Endothelial cell of umbilical vein (primary cell): ENCODE results near the gene QSOX2. TPM values are rescaled to one million over a fixed set of nuclear protein-coding genes. Genes with fewer than 3 reads are reported as not detected.

ENCODE experiments used
- BruUV-seq: library from RNA; stranded (reverse); fragments of 400-500 nt; replicated peaks from 2 replicates; lab custom pipeline; 2021; lab: Mats Ljungman, UMichigan
- CTCF ChIA-PET: fragments of 300-600, 350-600 bp; sonication (Branson Sonifier 250); formaldehyde crosslinking; loops from one replicate; lab custom pipeline; 2021; ENCODE audit warnings: antibody characterized with exemption, inconsistent platforms; lab: Charles Lee
- POLR2A ChIA-PET: fragments of 300-600, 350-600 bp; sonication (Branson Sonifier 250); formaldehyde crosslinking; loops from one replicate; lab custom pipeline; 2021; ENCODE audit warnings: antibody characterized with exemption, inconsistent platforms; lab: Charles Lee
- DNase-seq: peaks from one replicate; pipeline ENCODE4 v3.0.0-alpha.2; 2011; ENCODE audit warnings: low read depth, low spot score
- FAIRE-seq: peaks from 2 replicates; lab custom pipeline; 2011; peaks lifted over from hg19 to GRCh38; lab: Jason Lieb, UNC
- H2AFZ ChIP-seq: 2 replicates; pipeline ENCODE4 v1.6.0; 2012; ENCODE audit warnings: low read depth, low read length, control low read depth, inconsistent platforms
- H3K27ac ChIP-seq: 2 replicates; pipeline ENCODE4 v1.5.1; 2011; ENCODE audit warnings: low read depth, mild to moderate bottlenecking, control low read depth, low read length, moderate library complexity; ENCODE audit not compliant: insufficient read depth
- H3K27me3 ChIP-seq, 2 experiments: 2 replicates each; pipeline versions ENCODE4 v1.6.0 to v1.6.1; 2011; ENCODE audit warnings: low read length in 2 of 2, mixed read lengths in 1 of 2; ENCODE audit not compliant: control insufficient read depth in 2 of 2, insufficient read depth in 2 of 2
- H3K36me3 ChIP-seq, 2 experiments: 2 replicates in 1 of 2; 3 replicates in 1 of 2; pipeline ENCODE4 v1.5.1; 2011; ENCODE audit warnings: low read length in 2 of 2, mild to moderate bottlenecking in 1 of 2, moderate library complexity in 1 of 2; ENCODE audit not compliant: control insufficient read depth in 2 of 2, insufficient read depth in 2 of 2; ENCODE audit errors: extremely low read depth in 1 of 2
- H3K4me1 ChIP-seq: 3 replicates; pipeline ENCODE4 v1.5.1; 2011; ENCODE audit warnings: mild to moderate bottlenecking, low read length; ENCODE audit not compliant: control insufficient read depth, insufficient read depth; ENCODE audit errors: extremely low read depth
- H3K4me2 ChIP-seq: 2 replicates; pipeline ENCODE4 v1.6.1; 2011; ENCODE audit warnings: low read length, control low read depth, mixed read lengths; ENCODE audit not compliant: insufficient read depth
- H3K4me3 ChIP-seq, 3 experiments: fragments of 200-600 bp in 1 of 3; sonication (generic), shearing (Covaris generic) in 1 of 3; replicated peaks in 1 of 3; 2 replicates each; pipeline ENCODE4 v1.5.1; 2011 to 2016; ENCODE audit warnings: control low read depth in 3 of 3, low read length in 3 of 3, mild to moderate bottlenecking in 2 of 3, inconsistent platforms in 1 of 3, low read depth in 1 of 3, moderate library complexity in 1 of 3; ENCODE audit not compliant: insufficient read depth in 1 of 3
- H3K79me2 ChIP-seq: 2 replicates; pipeline ENCODE4 v1.6.0; 2012; ENCODE audit warnings: low read length, inconsistent platforms; ENCODE audit not compliant: control insufficient read depth, insufficient read depth
- H3K9ac ChIP-seq: replicated peaks from 2 replicates; pipeline ENCODE3; 2011; ENCODE audit warnings: low read length, control low read depth; ENCODE audit not compliant: insufficient read depth; ENCODE audit errors: extremely low read depth
- H3K9me1 ChIP-seq: replicated peaks from 3 replicates; pipeline ENCODE4 v1.6.0; 2011; ENCODE audit warnings: mild to moderate bottlenecking, low read length; ENCODE audit not compliant: control insufficient read depth, insufficient read depth; ENCODE audit errors: extremely low read depth
- H3K9me3 ChIP-seq: replicated peaks from 2 replicates; pipeline ENCODE4 v1.5.1; 2012; ENCODE audit warnings: low read length, inconsistent platforms; ENCODE audit not compliant: control insufficient read depth, insufficient read depth
- H4K20me1 ChIP-seq: replicated peaks from 2 replicates; pipeline ENCODE3; 2011; ENCODE audit warnings: mild to moderate bottlenecking, low read length; ENCODE audit not compliant: control insufficient read depth, insufficient read depth; ENCODE audit errors: extremely low read depth
- CTCF ChIP-seq, 2 donors: IDR thresholded peaks; 1 replicate in 1 of 2; 2 replicates in 1 of 2; pipeline ENCODE4 v1.5.1; 2011; ENCODE audit warnings: low read length in 2 of 2, mild to moderate bottlenecking in 2 of 2, moderate library complexity in 2 of 2, control low read depth in 1 of 2, inconsistent platforms in 1 of 2, low read depth in 1 of 2; ENCODE audit not compliant: insufficient read depth in 1 of 2; ENCODE audit errors: extremely low read depth in 1 of 2
- EZH2 ChIP-seq: IDR thresholded peaks from 2 replicates; pipeline ENCODE4 v1.6.1; 2012; ENCODE audit warnings: borderline replicate concordance, low read depth, mild to moderate bottlenecking, moderate library complexity, low read length, inconsistent platforms; ENCODE audit not compliant: severe bottlenecking
- FOS ChIP-seq: IDR thresholded peaks from 2 replicates; pipeline ENCODE4 v1.6.1; 2011; ENCODE audit warnings: mild to moderate bottlenecking, low read length, moderate library complexity, borderline replicate concordance; ENCODE audit not compliant: insufficient read depth
- GATA2 ChIP-seq: IDR thresholded peaks from 2 replicates; pipeline ENCODE4 v1.7.0; 2011; ENCODE audit warnings: low read depth, mild to moderate bottlenecking, moderate library complexity, mixed read lengths, low read length; ENCODE audit not compliant: insufficient read length, insufficient read depth
- JUN ChIP-seq: IDR thresholded peaks from 2 replicates; pipeline ENCODE4 v1.6.1; 2011; ENCODE audit warnings: borderline replicate concordance, low read depth; ENCODE audit not compliant: insufficient read length, insufficient read depth
- MAX ChIP-seq: IDR thresholded peaks from 2 replicates; pipeline ENCODE4 v1.6.1; 2011; ENCODE audit not compliant: insufficient read depth, insufficient read length
- MYC ChIP-seq: IDR thresholded peaks from one replicate; pipeline ENCODE4 v1.6.1; 2011; ENCODE audit warnings: mild to moderate bottlenecking, low read depth, low read length
- POLR2A ChIP-seq: IDR thresholded peaks from 2 replicates; pipeline ENCODE4 v1.6.1; 2012; ENCODE audit warnings: low read depth, mild to moderate bottlenecking, control low read depth, low read length
- POLR2AphosphoS5 ChIP-seq: IDR thresholded peaks from 2 replicates; pipeline ENCODE4 v1.6.1; 2012; ENCODE audit warnings: low read depth, mild to moderate bottlenecking, control low read depth, low read length, moderate library complexity; ENCODE audit not compliant: insufficient read depth
- dilution Hi-C: fragments of 300-500 bp; cut with MboI; formaldehyde crosslinking; loops from one replicate; pipeline ENCODE4 v1.15.0; 2019; ENCODE audit warnings: low sequenced_read_pairs; ENCODE audit not compliant: extremely low pct_ligation_motif_present
- intact Hi-C: fragments of 100-400 bp; cut with micrococcal nuclease; formaldehyde crosslinking; loops from one replicate; pipeline ENCODE4 v1.10.0; 2022
- polyA plus RNA-seq, 4 experiments: library from polyadenylated mRNA; depleted of rRNA in 3 of 4; stranded (reverse) in 3 of 4; unstranded in 1 of 4; fragments of >200 nt; gene quantifications; 2 replicates each; pipeline versions ENCODE4 v1.2.1 to v1.2.3, GENCODE V29; 2011 to 2012; ENCODE audit warnings: missing spikeins in 1 of 4
- total RNA-seq: library from RNA; stranded (reverse); gene quantifications from 2 replicates; pipeline ENCODE4 v1.2.3, GENCODE V29; 2021

Gene QSOX2
- total and polyA plus RNA-seq, 2 donors (not counting 3 experiments of a cell fraction or from before 2014, with no cell fraction given) = 16.4 to 23.4 TPM

GRCh38 chr9:136270173-136270705 lies 24.6 kb upstream of the QSOX2 start:
- TF ChIP-seq GATA2 = no peak
- peaks cover 0 to 4% of the 10 kb centered on the region in 2 experiments for H3K27me3 ChIP-seq
- DNase-seq = no peak
- H3K4me1 ChIP-seq = no peaks in the 10 kb centered on the region
- BruUV-seq = no TSS peak
- no peak overlapping the region for H3K4me3 ChIP-seq
- dilution Hi-C loops (no loop called here), intact Hi-C loops (no loop called here)
- H4K20me1 ChIP-seq = no peaks in the 10 kb centered on the region
- no peaks in the 10 kb centered on the region for H3K9me3 ChIP-seq
- H3K4me2 ChIP-seq = no peak overlapping the region
- H3K79me2 ChIP-seq = no peaks in the 10 kb centered on the region
- H3K27ac ChIP-seq = no peak overlapping the region
- no peaks in the 10 kb centered on the region for H3K9me1 ChIP-seq
- H3K9ac ChIP-seq = no peak overlapping the region
- H3K36me3 ChIP-seq = no peaks in the 10 kb centered on the region
- ChIA-PET POLR2A (no interaction called here), CTCF (interaction anchor here (1.1 kb wide), 1 partner anchor 9 kb away, joined by 3 read pairs; no protein-coding TSS in a partner anchor)
- FAIRE-seq = no peak
- H2AFZ ChIP-seq = no peak overlapping the region

GRCh38 chr9:136268735-136269134 lies 23.1 kb upstream of the QSOX2 start:
- peaks cover 0 to 4% of the 10 kb centered on the region in 2 experiments for H3K27me3 ChIP-seq
- no peak for TF ChIP-seq EZH2
- TF ChIP-seq GATA2 = no peak
- TF ChIP-seq POLR2A = no peak
- no peak for TF ChIP-seq POLR2AphosphoS5
- TF ChIP-seq MAX = no peak
- no peak for TF ChIP-seq MYC
- TF ChIP-seq FOS = no peak
- TF ChIP-seq CTCF (IDR thresholded peaks at IDR 0.05; ENCODE audit: extremely low read depth in 1 of 2, insufficient read depth in 1 of 2, low read depth in 1 of 2, low read length in 2 of 2) = no peak
- no peak for TF ChIP-seq JUN
- no peaks in the 10 kb centered on the region for H3K36me3 ChIP-seq
- H2AFZ ChIP-seq = no peak overlapping the region
- no peak overlapping the region for H3K27ac ChIP-seq
- no peak overlapping the region for H3K9ac ChIP-seq
- dilution Hi-C loops = no loop called here
- H3K4me1 ChIP-seq = no peaks in the 10 kb centered on the region
- POLR2A ChIA-PET = no interaction called here
- no TSS peak for BruUV-seq
- CTCF ChIA-PET = interaction anchor here (1.0 to 2.5 kb wide), 2 partner anchors 93 to 136 kb away, joined by 3 to 14 read pairs; no protein-coding TSS in a partner anchor
- no peak overlapping the region for H3K4me2 ChIP-seq
- H4K20me1 ChIP-seq = no peaks in the 10 kb centered on the region
- H3K79me2 ChIP-seq = no peaks in the 10 kb centered on the region
- no peak for DNase-seq
- H3K4me3 ChIP-seq = no peak overlapping the region
- H3K9me3 ChIP-seq = no peaks in the 10 kb centered on the region
- no peak for FAIRE-seq
- no peaks in the 10 kb centered on the region for H3K9me1 ChIP-seq
- intact Hi-C loops = no loop called here
